ENCODE measurements around the gene EDIL3. TPM values are rescaled to one million over a fixed set of nuclear protein-coding genes. Genes with fewer than 3 reads are reported as not detected.

The EDIL3 gene
- total RNA-seq, 1 experiment from 2014 or later = 0.32 TPM

GRCh38 chr5:84383816-84384603 is 670 bp downstream of the EDIL3 start:
- no peak overlapping the region for H3K27ac ChIP-seq (ENCODE audit: low read depth, low read length)
- H3K4me1 ChIP-seq (ENCODE audit: control insufficient read depth in 1 of 2, insufficient read depth in 2 of 2, low read length in 2 of 2) = no peaks in the 10 kb centered on the region
- H4K20me1 ChIP-seq (ENCODE audit: insufficient read depth) = no peaks in the 10 kb centered on the region
- intact Hi-C loops (cut with micrococcal nuclease) = no loop called here
- no peak for ATAC-seq
- H3K36me3 ChIP-seq (ENCODE audit: control insufficient read depth in 1 of 2, insufficient read depth in 2 of 2, low read length in 2 of 2) = no peaks in the 10 kb centered on the region
- ChIA-PET RAD21 (ENCODE audit: low non-redundant PET in 1 of 2, low total read pairs in 2 of 2, uncharacterized antibody in 2 of 2, unreplicated experiment in 2 of 2) (no interaction called here), CTCF (no interaction called here), POLR2A (no interaction called here)
- H3K4me2 ChIP-seq (ENCODE audit: low read length) = no peak overlapping the region
- no peaks in the 10 kb centered on the region for H3K27me3 ChIP-seq (ENCODE audit: insufficient read depth, low read length)
- no peak overlapping the region for H3K4me3 ChIP-seq (replicated peaks in 1 of 2; ENCODE audit: low read depth in 1 of 2, low read length in 2 of 2)
- TF ChIP-seq MAX (IDR thresholded peaks at IDR 0.05) = no peak
- no peak for TF ChIP-seq ZFX (IDR thresholded peaks at IDR 0.05)
- TF ChIP-seq POLR2A (IDR thresholded peaks at IDR 0.05; ENCODE audit: borderline replicate concordance, extremely low read depth, insufficient read depth, insufficient read length) = no peak
- TF ChIP-seq ZBTB33 (IDR thresholded peaks at IDR 0.05; ENCODE audit: extremely low read depth, insufficient replicate concordance, low read length) = no peak
- TF ChIP-seq FOSL1 (IDR thresholded peaks at IDR 0.05; ENCODE audit: low read depth) = no peak
- TF ChIP-seq SP1 (IDR thresholded peaks at IDR 0.05; ENCODE audit: low read depth) = no peak
- no peak for TF ChIP-seq TCF7L2 (IDR thresholded peaks at IDR 0.05; ENCODE audit: borderline replicate concordance, extremely low read depth, insufficient read depth, insufficient read length)
- TF ChIP-seq CEBPB (IDR thresholded peaks at IDR 0.05; ENCODE audit: low read depth) = no peak
- H3K9me2 ChIP-seq (ENCODE audit: insufficient read depth) = no peaks in the 10 kb centered on the region
- H3K79me2 ChIP-seq (ENCODE audit: insufficient read depth, low read length) = no peaks in the 10 kb centered on the region
- H2AFZ ChIP-seq (ENCODE audit: low read depth, low read length, poor library complexity, severe bottlenecking) = no peak overlapping the region
- DNase-seq (ENCODE audit: low read depth, low spot score) = no peak
- H3K9me3 ChIP-seq (ENCODE audit: control insufficient read depth in 1 of 2, insufficient read depth in 1 of 2, low read depth in 1 of 2, low read length in 2 of 2) = no peaks in the 10 kb centered on the region
- no peak overlapping the region for H3K9ac ChIP-seq (ENCODE audit: low read length)
- BruUV-seq (replicated peaks) = no TSS peak

All from HCT116 (cell line).